GM19023 (cell line): ENCODE measurements around the gene FBXO15.

ENCODE experiments used
- ATAC-seq: cut with Tn5 transposase; IDR thresholded peaks from one replicate; pipeline ENCODE4 v1.9.1; 2021; ENCODE audit warnings: mild to moderate bottlenecking, moderate library complexity; ENCODE audit not compliant: unreplicated experiment

FBXO15 gene

GRCh38 chr18:74116633-74117554 lies 30.7 kb downstream of the FBXO15 start:
- no peak for ATAC-seq

GRCh38 chr18:74115046-74115445 lies 32.6 kb downstream of the FBXO15 start:
- ATAC-seq = no peak

- no peak for ATAC-seq
Observed at GRCh38 chr18:74114116-74114515, 33.5 kb downstream of the FBXO15 start.

- ATAC-seq = no peak
Observed at GRCh38 chr18:74113711-74114110, 33.9 kb downstream of the FBXO15 start.

GRCh38 chr18:74110976-74111375 lies 36.7 kb downstream of the FBXO15 start:
- ATAC-seq = no peak

GRCh38 chr18:74110149-74110548 lies 37.5 kb downstream of the FBXO15 start:
- no peak for ATAC-seq

GRCh38 chr18:74108460-74108859 lies 39.2 kb downstream of the FBXO15 start:
- ATAC-seq = no peak

- no peak for ATAC-seq
Observed at GRCh38 chr18:74097803-74098202, 49.8 kb downstream of the FBXO15 start.

GRCh38 chr18:74092922-74093321 lies 54.7 kb downstream of the FBXO15 start:
- no peak for ATAC-seq

- ATAC-seq = no peak
Observed at GRCh38 chr18:74084184-74084855, 63.3 kb downstream of the FBXO15 start.

GRCh38 chr18:74083557-74083952 lies 64.1 kb downstream of the FBXO15 start:
- no peak for ATAC-seq

GRCh38 chr18:74082742-74083556 lies 64.7 kb downstream of the FBXO15 start:
- ATAC-seq = peak; percentile 19

GRCh38 chr18:74081966-74082741 lies 65.5 kb downstream of the FBXO15 start:
- peak; percentile 92 for ATAC-seq

GRCh38 chr18:74078257-74078656 lies 69.4 kb downstream of the FBXO15 start:
- no peak for ATAC-seq

- no peak for ATAC-seq
Observed at GRCh38 chr18:74074668-74075564, 72.7 kb downstream of the FBXO15 start.

- ATAC-seq = no peak
Observed at GRCh38 chr18:74073957-74074667, 73.5 kb downstream of the FBXO15 start.

GRCh38 chr18:74069178-74070050 lies 78.2 kb downstream of the FBXO15 start:
- no peak for ATAC-seq

GRCh38 chr18:74068296-74068695 lies 79.3 kb downstream of the FBXO15 start:
- ATAC-seq = no peak
